GM19351 (cell line): ENCODE results near the gene STK35.
A peak's percentile ranks its signal among the peaks of the same experiment; 100 is the strongest.

Experiments
- ATAC-seq: cut with Tn5 transposase; IDR thresholded peaks from one replicate; pipeline ENCODE4 v1.9.1; 2021; ENCODE audit warnings: mild to moderate bottlenecking, moderate library complexity; ENCODE audit not compliant: unreplicated experiment

STK35 gene

GRCh38 chr20:2101057-2101864 is at the start of gene STK35:
Gene STK35, plus strand, starts transcription at chr20:2101827. Its CDS starts 55 bp downstream, at chr20:2101882.
- ATAC-seq: peak; percentile 44

- ATAC-seq: no peak
Observed at GRCh38 chr20:2051946-2052345, 49.7 kb upstream of the STK35 start.

GRCh38 chr20:2052741-2053140 is 48.9 kb upstream of the STK35 start:
- ATAC-seq: no peak

GRCh38 chr20:2053615-2054014 is 48.0 kb upstream of the STK35 start:
- no peak for ATAC-seq

- ATAC-seq: no peak
Observed at GRCh38 chr20:2054911-2055310, 46.7 kb upstream of the STK35 start.

- ATAC-seq: no peak
Observed at GRCh38 chr20:2059411-2059810, 42.2 kb upstream of the STK35 start.

- ATAC-seq: no peak
Observed at GRCh38 chr20:2065099-2065498, 36.5 kb upstream of the STK35 start.

- ATAC-seq: no peak
Observed at GRCh38 chr20:2066461-2067122, 35.0 kb upstream of the STK35 start.

- ATAC-seq: no peak
Observed at GRCh38 chr20:2080532-2081224, 20.9 kb upstream of the STK35 start.

- ATAC-seq: no peak
Observed at GRCh38 chr20:2084703-2085102, 16.9 kb upstream of the STK35 start.

GRCh38 chr20:2086177-2086979 is 15.2 kb upstream of the STK35 start:
- ATAC-seq: no peak

GRCh38 chr20:2086980-2087377 is 14.6 kb upstream of the STK35 start:
- no peak for ATAC-seq

- no peak for ATAC-seq
Observed at GRCh38 chr20:2088891-2089290, 12.7 kb upstream of the STK35 start.

GRCh38 chr20:2089447-2089846 is 12.2 kb upstream of the STK35 start:
- ATAC-seq: no peak

GRCh38 chr20:2093159-2093781 is 8.4 kb upstream of the STK35 start:
- no peak for ATAC-seq

GRCh38 chr20:2093883-2094282 is 7.7 kb upstream of the STK35 start:
- ATAC-seq: no peak

- ATAC-seq: peak; percentile 82
Observed at GRCh38 chr20:2101865-2102584, 398 bp downstream of the STK35 start.

GRCh38 chr20:2102585-2103460 is 1.2 kb downstream of the STK35 start:
- ATAC-seq: peak; percentile 48
